ENCODE measurements around the gene SLC49A4.

The SLC49A4 gene

GRCh38 chr3:122917412-122917811 is 122.5 kb downstream of the SLC49A4 start:
- no peak for TF ChIP-seq NFRKB (IDR thresholded peaks at IDR 0.05)
- no peak for TF ChIP-seq BHLHE40 (IDR thresholded peaks at IDR 0.05; ENCODE audit: borderline replicate concordance)
- TF ChIP-seq FOXM1 (IDR thresholded peaks at IDR 0.05; ENCODE audit: borderline replicate concordance): no peak
- TF ChIP-seq ELF4 (IDR thresholded peaks at IDR 0.05): no peak
- TF ChIP-seq FOXA1 (IDR thresholded peaks at IDR 0.05): no peak
- TF ChIP-seq ARNT (IDR thresholded peaks at IDR 0.05): no peak
- TF ChIP-seq SUZ12 (IDR thresholded peaks at IDR 0.05): no peak
- TF ChIP-seq HDGF (IDR thresholded peaks at IDR 0.05; ENCODE audit: borderline replicate concordance): no peak
- no peak for TF ChIP-seq CTBP1 (IDR thresholded peaks at IDR 0.05; ENCODE audit: borderline replicate concordance)
- no peak for TF ChIP-seq ZNF384 (IDR thresholded peaks at IDR 0.05)
- TF ChIP-seq FOXK2 (IDR thresholded peaks at IDR 0.05): no peak
- no peak for TF ChIP-seq SP1 (IDR thresholded peaks at IDR 0.05)
- no peak for TF ChIP-seq L3MBTL2 (conservative IDR thresholded peaks at IDR 0.05)
- no peak for TF ChIP-seq PKNOX1 (IDR thresholded peaks at IDR 0.05)
- no peak for DNase-seq (ENCODE audit: extremely low spot score)
- ChIA-PET CTCF (no interaction called here), POLR2A (no interaction called here)

- TF ChIP-seq ARNT (IDR thresholded peaks at IDR 0.05) (no peak), ZNF384 (IDR thresholded peaks at IDR 0.05) (no peak), TARDBP (IDR thresholded peaks at IDR 0.05) (no peak), NFRKB (IDR thresholded peaks at IDR 0.05) (no peak), HDGF (IDR thresholded peaks at IDR 0.05; ENCODE audit: borderline replicate concordance) (no peak)
- POLR2A ChIA-PET: no interaction called here
- DNase-seq (ENCODE audit: extremely low spot score): no peak
- CTCF ChIA-PET: no interaction called here
Observed at GRCh38 chr3:122918576-122919290, 123.9 kb downstream of the SLC49A4 start.

GRCh38 chr3:122919291-122919610 is 124.4 kb downstream of the SLC49A4 start:
- CTCF ChIA-PET: no interaction called here
- TF ChIP-seq NFRKB (IDR thresholded peaks at IDR 0.05) (no peak), FOXK2 (IDR thresholded peaks at IDR 0.05) (no peak), ELF4 (IDR thresholded peaks at IDR 0.05) (no peak), PKNOX1 (IDR thresholded peaks at IDR 0.05) (no peak), SUZ12 (IDR thresholded peaks at IDR 0.05) (no peak), TARDBP (IDR thresholded peaks at IDR 0.05) (no peak), BHLHE40 (IDR thresholded peaks at IDR 0.05; ENCODE audit: borderline replicate concordance) (no peak), L3MBTL2 (conservative IDR thresholded peaks at IDR 0.05) (no peak), FOXM1 (IDR thresholded peaks at IDR 0.05; ENCODE audit: borderline replicate concordance) (no peak)
- no peak for DNase-seq (ENCODE audit: extremely low spot score)
- POLR2A ChIA-PET: no interaction called here

- ChIA-PET CTCF (interaction anchor here (0.7 to 1.2 kb wide), 4 partner anchors 18 to 175 kb away, joined by 3 to 4 read pairs (median 3); partner anchors contain the start of gene SEMA5B), POLR2A (no interaction called here)
- TF ChIP-seq ZNF384 (IDR thresholded peaks at IDR 0.05) (no peak), LEF1 (IDR thresholded peaks at IDR 0.05; ENCODE audit: borderline replicate concordance) (no peak), FOXA1 (IDR thresholded peaks at IDR 0.05) (no peak), PKNOX1 (IDR thresholded peaks at IDR 0.05) (no peak), ELF4 (IDR thresholded peaks at IDR 0.05) (no peak), HDGF (IDR thresholded peaks at IDR 0.05; ENCODE audit: borderline replicate concordance) (no peak), L3MBTL2 (conservative IDR thresholded peaks at IDR 0.05) (no peak), FOXK2 (IDR thresholded peaks at IDR 0.05) (no peak), SP1 (IDR thresholded peaks at IDR 0.05) (no peak), NFRKB (IDR thresholded peaks at IDR 0.05) (no peak), ARNT (IDR thresholded peaks at IDR 0.05) (no peak), SUZ12 (IDR thresholded peaks at IDR 0.05) (no peak), TARDBP (IDR thresholded peaks at IDR 0.05) (no peak), CTBP1 (IDR thresholded peaks at IDR 0.05; ENCODE audit: borderline replicate concordance) (no peak), FOXM1 (IDR thresholded peaks at IDR 0.05; ENCODE audit: borderline replicate concordance) (no peak)
- no peak for DNase-seq (ENCODE audit: extremely low spot score)
Observed at GRCh38 chr3:122920986-122921385, 126.1 kb downstream of the SLC49A4 start.

- no peak for TF ChIP-seq ELF4 (IDR thresholded peaks at IDR 0.05)
- TF ChIP-seq L3MBTL2 (conservative IDR thresholded peaks at IDR 0.05): peak; percentile 48; the same call in 1 of the 2 replicates
- TF ChIP-seq FOXA1 (IDR thresholded peaks at IDR 0.05): no peak
- no peak for TF ChIP-seq HDGF (IDR thresholded peaks at IDR 0.05; ENCODE audit: borderline replicate concordance)
- DNase-seq (ENCODE audit: extremely low spot score): peak; percentile 79
- ChIA-PET POLR2A (no interaction called here), CTCF (interaction anchor here (0.7 to 1.2 kb wide), 3 partner anchors 17 to 176 kb away, joined by 3 to 4 read pairs (median 3); partner anchors contain the start of gene SEMA5B)
Observed at GRCh38 chr3:122921791-122922651, 127.2 kb downstream of the SLC49A4 start.

- ChIA-PET POLR2A (no interaction called here), CTCF (no interaction called here)
- DNase-seq (ENCODE audit: extremely low spot score): no peak
- TF ChIP-seq L3MBTL2 (conservative IDR thresholded peaks at IDR 0.05) (no peak), ELF4 (IDR thresholded peaks at IDR 0.05) (no peak), ZNF384 (IDR thresholded peaks at IDR 0.05) (no peak), CTBP1 (IDR thresholded peaks at IDR 0.05; ENCODE audit: borderline replicate concordance) (no peak), BHLHE40 (IDR thresholded peaks at IDR 0.05; ENCODE audit: borderline replicate concordance) (no peak), LEF1 (IDR thresholded peaks at IDR 0.05; ENCODE audit: borderline replicate concordance) (no peak), NFRKB (IDR thresholded peaks at IDR 0.05) (no peak), FOXM1 (IDR thresholded peaks at IDR 0.05; ENCODE audit: borderline replicate concordance) (no peak), ARNT (IDR thresholded peaks at IDR 0.05) (no peak), PKNOX1 (IDR thresholded peaks at IDR 0.05) (no peak), TARDBP (IDR thresholded peaks at IDR 0.05) (no peak), HDGF (IDR thresholded peaks at IDR 0.05; ENCODE audit: borderline replicate concordance) (no peak), SUZ12 (IDR thresholded peaks at IDR 0.05) (no peak), FOXA1 (IDR thresholded peaks at IDR 0.05) (no peak), SP1 (IDR thresholded peaks at IDR 0.05) (no peak), FOXK2 (IDR thresholded peaks at IDR 0.05) (no peak)
Observed at GRCh38 chr3:122923611-122924010, 128.7 kb downstream of the SLC49A4 start.

Data from HEK293T (cell line).